ENCODE data around the gene GALNT10.

DNA sequence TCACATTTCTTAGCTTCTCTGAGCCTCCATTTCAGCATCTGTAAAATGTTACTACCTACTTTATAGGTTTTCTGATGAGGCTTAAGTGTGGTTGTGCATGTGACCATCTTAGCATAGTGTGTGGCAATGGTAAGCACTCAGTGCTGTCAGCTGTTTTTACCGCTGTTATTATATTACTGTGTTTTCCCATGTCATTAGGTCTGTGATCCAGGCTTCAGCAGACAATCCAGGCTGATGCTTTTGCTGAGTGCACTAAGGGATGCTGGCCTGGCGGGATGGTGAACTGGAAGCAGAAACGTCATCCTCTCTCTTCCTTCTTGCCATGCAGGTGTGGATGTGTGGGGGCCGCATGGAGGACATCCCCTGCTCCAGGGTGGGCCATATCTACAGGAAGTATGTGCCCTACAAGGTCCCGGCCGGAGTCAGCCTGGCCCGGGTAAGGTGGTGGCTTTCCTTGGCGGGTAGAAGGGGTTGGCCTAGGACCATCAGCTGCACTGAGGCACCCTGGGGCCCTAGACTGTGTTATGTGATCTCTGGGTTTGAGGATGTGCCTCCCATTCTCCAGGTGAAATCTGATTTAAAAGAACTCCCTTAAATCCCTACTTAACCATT lies 213.3 kb downstream of the GALNT10 start:
- TF ChIP-seq POLR2A (IDR thresholded peaks at IDR 0.05; ENCODE audit: low read depth, low read length) (no peak), RFX5 (IDR thresholded peaks at IDR 0.05; ENCODE audit: low read depth, low read length) (no peak), BHLHE40 (IDR thresholded peaks at IDR 0.05; ENCODE audit: low read depth, low read length) (no peak), RAD21 (IDR thresholded peaks at IDR 0.05; ENCODE audit: low read length) (no peak), MAFK (IDR thresholded peaks at IDR 0.05; ENCODE audit: low read depth, low read length) (no peak)
- TF ChIP-seq, protein P1, sequence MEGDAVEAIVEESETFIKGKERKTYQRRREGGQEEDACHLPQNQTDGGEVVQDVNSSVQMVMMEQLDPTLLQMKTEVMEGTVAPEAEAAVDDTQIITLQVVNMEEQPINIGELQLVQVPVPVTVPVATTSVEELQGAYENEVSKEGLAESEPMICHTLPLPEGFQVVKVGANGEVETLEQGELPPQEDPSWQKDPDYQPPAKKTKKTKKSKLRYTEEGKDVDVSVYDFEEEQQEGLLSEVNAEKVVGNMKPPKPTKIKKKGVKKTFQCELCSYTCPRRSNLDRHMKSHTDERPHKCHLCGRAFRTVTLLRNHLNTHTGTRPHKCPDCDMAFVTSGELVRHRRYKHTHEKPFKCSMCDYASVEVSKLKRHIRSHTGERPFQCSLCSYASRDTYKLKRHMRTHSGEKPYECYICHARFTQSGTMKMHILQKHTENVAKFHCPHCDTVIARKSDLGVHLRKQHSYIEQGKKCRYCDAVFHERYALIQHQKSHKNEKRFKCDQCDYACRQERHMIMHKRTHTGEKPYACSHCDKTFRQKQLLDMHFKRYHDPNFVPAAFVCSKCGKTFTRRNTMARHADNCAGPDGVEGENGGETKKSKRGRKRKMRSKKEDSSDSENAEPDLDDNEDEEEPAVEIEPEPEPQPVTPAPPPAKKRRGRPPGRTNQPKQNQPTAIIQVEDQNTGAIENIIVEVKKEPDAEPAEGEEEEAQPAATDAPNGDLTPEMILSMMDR (conservative IDR thresholded peaks at IDR 0.05; ENCODE audit: low read depth, low read length) = no peak
- TF ChIP-seq, protein P2, sequence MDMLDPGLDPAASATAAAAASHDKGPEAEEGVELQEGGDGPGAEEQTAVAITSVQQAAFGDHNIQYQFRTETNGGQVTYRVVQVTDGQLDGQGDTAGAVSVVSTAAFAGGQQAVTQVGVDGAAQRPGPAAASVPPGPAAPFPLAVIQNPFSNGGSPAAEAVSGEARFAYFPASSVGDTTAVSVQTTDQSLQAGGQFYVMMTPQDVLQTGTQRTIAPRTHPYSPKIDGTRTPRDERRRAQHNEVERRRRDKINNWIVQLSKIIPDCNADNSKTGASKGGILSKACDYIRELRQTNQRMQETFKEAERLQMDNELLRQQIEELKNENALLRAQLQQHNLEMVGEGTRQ (IDR thresholded peaks at IDR 0.05; ENCODE audit: low read depth, low read length) = no peak

Measured in IMR-90 (cell line).